GM12874 (cell line): ENCODE data around the gene FCHSD1.

Experiments
- CTCF ChIP-seq: IDR thresholded peaks from 2 replicates; pipeline ENCODE4 v1.5.1; 2011; ENCODE audit warnings: low read depth, mild to moderate bottlenecking, control low read depth, low read length, moderate library complexity; ENCODE audit not compliant: insufficient read depth

FCHSD1 gene

DNA sequence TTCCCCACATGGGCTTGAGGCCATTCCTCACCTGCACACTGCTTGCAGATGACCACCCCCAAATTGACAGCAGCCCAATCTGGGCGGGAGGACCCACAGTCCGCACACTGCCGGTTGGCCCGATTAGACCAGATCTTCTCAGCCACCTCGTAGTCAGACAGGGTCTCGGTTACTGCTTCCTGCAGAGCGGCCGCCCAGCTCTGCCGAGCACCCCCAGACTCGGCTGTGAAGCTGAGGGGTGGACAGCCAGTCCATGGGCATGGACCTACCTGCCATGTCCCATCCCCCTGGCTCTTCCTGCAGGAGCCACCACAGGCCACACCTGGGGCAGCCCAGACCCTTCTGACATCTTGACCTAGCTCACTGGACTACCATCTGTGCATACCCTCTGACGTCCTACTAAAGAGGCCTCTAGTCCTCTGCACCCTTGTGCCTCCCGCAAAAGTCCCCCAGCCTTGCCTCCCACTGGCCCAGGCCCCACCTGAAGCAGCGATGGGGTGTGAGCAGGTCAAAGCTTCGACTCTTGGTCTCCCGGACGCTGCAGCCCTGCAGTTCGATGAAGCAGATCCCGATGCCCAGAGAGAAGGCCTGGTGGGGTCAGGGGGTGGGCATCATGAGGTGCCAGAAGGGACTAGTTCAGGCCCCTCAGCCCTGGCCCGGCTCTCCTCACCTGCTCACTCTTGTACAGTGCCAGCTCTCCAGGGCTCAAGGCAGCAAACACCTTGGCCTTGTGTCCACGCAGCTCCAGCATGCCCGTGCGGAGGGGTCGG is 21.0 kb upstream of the FCHSD1 start:
- no peak for TF ChIP-seq CTCF

GRCh38 chr5:141669520-141669919 is 18.3 kb upstream of the FCHSD1 start:
- 0 out of 2 replicates have a peak, but pooled peaks have one; percentile 6 for TF ChIP-seq CTCF

DNA sequence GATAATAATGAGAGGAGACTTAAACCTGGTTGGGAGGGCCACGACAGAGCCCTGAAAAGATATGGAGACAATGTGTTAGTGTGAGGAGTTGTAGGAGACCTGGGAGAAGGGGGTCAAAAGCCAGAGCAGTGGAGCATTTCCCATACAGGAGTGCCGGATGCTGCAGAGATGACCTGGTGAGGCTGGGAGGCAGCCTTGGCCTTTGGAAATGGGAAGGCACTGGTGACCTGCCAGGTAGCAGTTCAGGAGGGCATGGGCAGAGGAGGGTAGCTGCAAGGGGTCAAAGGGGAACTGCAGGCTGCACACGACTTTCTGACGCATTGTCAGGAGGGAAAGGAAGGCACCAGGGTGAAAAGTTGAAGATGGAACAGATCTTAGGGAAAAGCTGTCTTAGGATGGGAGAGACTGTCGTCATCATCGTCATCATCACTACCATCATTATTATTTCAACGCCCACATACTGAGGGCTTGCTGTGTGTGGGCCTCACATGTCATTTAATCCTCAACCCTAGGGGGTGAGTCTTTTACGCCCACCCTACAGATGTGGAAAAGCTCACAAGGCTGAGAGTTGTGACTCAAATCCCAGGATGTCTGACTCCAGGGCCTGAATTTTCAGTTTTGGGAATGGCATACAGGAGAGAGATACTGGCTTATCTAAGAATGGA is 17.5 kb upstream of the FCHSD1 start:
- no peak for TF ChIP-seq CTCF

GRCh38 chr5:141665995-141666940 is 15.1 kb upstream of the FCHSD1 start:
- no peak for TF ChIP-seq CTCF

- peak; percentile 91 for TF ChIP-seq CTCF
Observed at GRCh38 chr5:141664733-141665461, 13.7 kb upstream of the FCHSD1 start.

DNA sequence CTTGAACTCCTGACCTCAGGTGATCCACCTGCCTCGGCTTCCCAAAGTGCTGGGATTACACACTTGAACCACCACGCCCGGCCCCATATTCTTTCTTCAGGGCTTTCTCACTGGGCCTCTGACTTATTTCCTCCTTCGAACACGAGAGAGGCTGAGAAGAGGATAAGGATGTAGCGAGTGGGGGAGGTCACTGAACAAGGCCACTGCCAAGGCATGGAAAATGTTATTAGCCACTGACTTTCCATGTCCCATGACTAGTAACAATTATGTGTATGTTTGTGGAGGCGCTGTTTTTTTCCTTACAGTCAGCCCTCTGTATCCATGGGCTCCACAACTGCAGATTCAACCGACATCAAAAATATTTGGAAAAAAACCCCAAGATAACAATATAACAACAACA is 12.3 kb upstream of the FCHSD1 start:
- no peak for TF ChIP-seq CTCF
